Measurements from ENCODE around the gene ZNF555.

The ZNF555 gene

DNA sequence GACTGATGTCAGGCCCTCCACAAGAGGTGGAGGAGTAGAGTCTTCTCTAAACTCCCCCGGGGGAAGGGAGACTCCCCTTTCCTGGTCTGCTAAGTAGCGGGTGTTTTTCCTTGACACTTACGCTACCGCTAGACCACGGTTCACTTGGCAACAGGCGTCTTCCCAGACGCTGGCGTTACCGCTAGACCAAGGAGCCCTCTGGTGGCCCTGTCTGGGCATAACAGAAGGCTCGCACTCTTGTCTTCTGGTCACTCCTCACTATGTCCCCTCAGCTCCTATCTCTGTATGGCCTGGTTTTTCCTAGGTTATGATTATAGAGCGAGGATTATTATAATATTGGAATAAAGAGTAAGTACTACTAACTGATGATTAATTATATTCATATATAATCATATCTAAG, 30.9 kb downstream of the ZNF555 start:
- peak; percentile 22; the same call in 1 of the 2 replicates for TF ChIP-seq CTCF (IDR thresholded peaks at IDR 0.05)

GRCh38 chr19:2877398-2878331, 36.4 kb downstream of the ZNF555 start:
- TF ChIP-seq CTCF (IDR thresholded peaks at IDR 0.05): no peak

- TF ChIP-seq CTCF (IDR thresholded peaks at IDR 0.05): no peak
Measured at GRCh38 chr19:2883686-2884439, 42.6 kb downstream of the ZNF555 start.

DNA sequence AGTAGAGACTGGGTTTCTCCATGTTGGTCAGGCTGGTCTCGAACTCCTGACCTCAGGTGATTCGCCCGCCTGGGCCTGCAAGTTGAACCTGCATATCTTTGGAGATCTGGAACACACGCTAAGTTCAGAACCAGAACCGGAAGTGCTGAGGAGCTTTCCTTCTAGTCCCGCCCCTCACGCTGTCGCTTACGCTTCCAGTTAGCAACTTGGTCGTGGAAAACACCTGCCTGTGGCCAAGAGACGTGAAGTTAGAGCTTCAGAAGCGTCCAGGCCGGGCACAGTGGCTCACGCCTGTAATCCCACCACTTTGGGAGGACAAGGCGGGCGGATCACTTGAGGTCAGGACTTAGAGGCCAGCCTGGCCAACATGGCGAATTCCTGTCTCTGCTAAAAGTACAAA, 44.5 kb downstream of the ZNF555 start:
- TF ChIP-seq CTCF (IDR thresholded peaks at IDR 0.05): no peak

DNA sequence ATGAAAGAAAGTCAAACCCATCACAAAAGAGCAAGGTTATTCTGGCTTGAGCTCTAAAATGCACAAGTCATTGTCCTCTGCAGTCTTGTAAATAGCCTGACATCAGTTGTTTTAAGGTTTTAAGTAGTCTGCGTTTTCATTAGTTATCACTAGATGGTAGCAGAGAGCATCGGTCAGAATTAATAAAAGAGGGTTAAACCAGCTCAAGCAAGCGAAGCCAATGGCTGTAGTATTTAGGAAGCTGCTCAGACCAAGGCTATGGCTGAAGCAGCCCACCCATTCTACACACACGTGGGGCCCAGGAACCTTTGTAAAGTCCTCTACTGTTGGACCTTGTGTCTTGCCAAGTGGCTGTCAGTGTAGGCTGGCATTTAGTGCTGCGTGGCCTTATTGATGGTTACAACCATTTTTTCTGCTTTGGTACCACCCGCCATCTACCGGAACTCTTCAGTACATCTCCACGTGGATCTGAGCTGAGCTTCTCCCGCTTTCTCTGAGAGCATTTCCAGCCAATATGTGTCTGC, 46.2 kb downstream of the ZNF555 start:
- TF ChIP-seq CTCF (IDR thresholded peaks at IDR 0.05): peak; percentile 63

DNA sequence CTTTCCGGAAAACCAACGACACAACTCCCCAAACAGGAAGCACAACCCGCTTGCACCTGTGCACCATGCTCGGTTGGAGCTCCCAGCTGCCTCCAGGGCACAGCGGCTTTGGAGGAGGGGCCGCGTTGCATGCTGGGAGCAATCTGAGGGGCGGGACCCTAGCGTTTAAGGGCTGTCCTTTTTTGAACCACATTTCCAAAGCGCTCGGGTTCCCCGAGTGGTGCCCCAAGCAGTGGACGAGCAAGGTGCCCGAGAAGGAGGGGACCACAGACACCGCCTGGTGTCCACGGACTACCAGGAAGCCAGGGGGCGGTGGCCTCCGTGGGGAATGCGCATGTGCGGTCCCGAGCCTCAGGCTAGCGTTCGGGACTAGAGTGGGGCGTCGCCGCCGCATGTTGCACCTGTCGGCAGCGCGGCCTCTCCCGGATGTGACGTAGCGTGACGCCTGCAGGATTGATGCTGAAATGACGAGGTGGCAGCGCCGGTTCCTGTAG, 47.5 kb downstream of the ZNF555 start:
- no peak for TF ChIP-seq CTCF (IDR thresholded peaks at IDR 0.05)

DNA sequence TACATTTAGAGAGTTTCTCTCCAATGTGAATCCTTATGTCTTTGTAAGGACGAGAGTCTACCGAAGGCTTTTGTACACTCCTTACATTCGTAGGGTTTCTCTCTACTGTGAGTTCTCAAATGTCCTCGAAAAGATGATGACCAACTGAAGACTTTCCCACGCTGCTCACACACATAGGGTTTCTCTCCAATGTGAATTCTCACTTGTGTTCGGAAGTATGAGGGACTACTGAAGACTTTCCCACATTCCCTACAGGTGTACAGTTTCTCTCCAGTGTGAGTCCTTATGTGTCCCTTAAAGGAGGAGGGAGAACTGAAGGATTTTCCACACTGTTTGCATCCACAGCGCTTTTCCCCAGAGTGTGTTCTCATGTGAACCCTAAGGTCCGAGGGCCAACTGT, 55.4 kb downstream of the ZNF555 start:
- TF ChIP-seq CTCF (IDR thresholded peaks at IDR 0.05): no peak
